Measurements from ENCODE around the gene SUSD6. TPM values are rescaled to one million over a fixed set of nuclear protein-coding genes. Genes with fewer than 3 reads are reported as not detected.

Gene SUSD6
- total RNA-seq, 1 experiment from 2014 or later = 3.7 TPM

DNA sequence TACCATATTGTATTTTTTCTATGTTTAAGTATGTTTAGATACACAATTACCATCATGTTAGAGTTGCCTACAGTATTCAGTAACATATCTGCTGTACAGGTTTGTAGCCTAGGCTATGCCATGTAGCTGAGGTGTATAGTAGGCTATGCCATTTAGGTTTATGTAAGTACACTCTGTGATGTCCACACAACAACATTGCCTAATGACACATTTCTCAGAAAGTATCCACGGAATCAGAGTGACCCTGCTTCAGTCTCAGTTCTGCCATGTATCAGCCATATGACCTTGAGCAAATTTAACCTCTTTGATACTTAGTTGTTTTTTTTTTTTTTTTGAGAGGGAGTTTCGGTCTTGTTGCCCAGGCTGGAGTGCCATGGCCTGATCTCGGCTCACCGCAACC is 12.7 kb downstream of the SUSD6 start:
- H3K56ac ChIP-seq (ENCODE audit: insufficient read length, low read depth, low read length) = no peak overlapping the region
- H3K14ac ChIP-seq (ENCODE audit: insufficient read depth, low read length) = no peak overlapping the region
- no peak overlapping the region for H2BK20ac ChIP-seq (ENCODE audit: low read depth, low read length, poor library complexity, severe bottlenecking)
- H2BK5ac ChIP-seq (ENCODE audit: insufficient read length, low read length) = no peak overlapping the region
- H3K9me3 Mint-ChIP-seq = no peaks in the 10 kb centered on the region
- peaks cover 14 to 19% of the 10 kb centered on the region in 2 experiments for H3K4me1 Mint-ChIP-seq
- H3K27ac ChIP-seq (ENCODE audit: insufficient read length, low read depth, low read length) = no peak overlapping the region
- no peak overlapping the region for H4K5ac ChIP-seq (ENCODE audit: insufficient read length, low read depth, low read length)
- no peak overlapping the region for H3K18ac ChIP-seq (ENCODE audit: insufficient read length, low read depth, low read length)
- no peaks in the 10 kb centered on the region for H3K27me3 Mint-ChIP-seq (ENCODE audit: low read depth)
- H3K36me3 Mint-ChIP-seq (ENCODE audit: insufficient read depth in 1 of 3, low read depth in 3 of 3) = no peaks in the 10 kb centered on the region
- H3K9ac ChIP-seq (ENCODE audit: extremely low read depth, insufficient read length, low read length) = no peak overlapping the region
- WGBS (ENCODE audit: extremely low coverage, insufficient read length, low lambda C conversion rate) = no CpG with 5 or more reads among the region's 4 CpGs
- H3K27ac Mint-ChIP-seq = no peak overlapping the region
- H4K91ac ChIP-seq (ENCODE audit: insufficient read length, low read depth, low read length) = no peak overlapping the region
- no peaks in the 10 kb centered on the region for H3K4me1 ChIP-seq (ENCODE audit: insufficient read depth, low read length)
- no peak overlapping the region for H3K4me3 Mint-ChIP-seq
- H2AFZ ChIP-seq (ENCODE audit: low read length) = no peak overlapping the region
- H3K4me2 ChIP-seq (ENCODE audit: insufficient read depth, insufficient read length, low read length) = no peak overlapping the region
- no peaks in the 10 kb centered on the region for H4K20me1 ChIP-seq (ENCODE audit: control insufficient read depth, insufficient read depth, insufficient read length)
- H3K4ac ChIP-seq (ENCODE audit: low read depth, low read length) = no peak overlapping the region
- H3K79me1 ChIP-seq (ENCODE audit: insufficient read depth, low read depth, low read length, poor library complexity, severe bottlenecking) = no peaks in the 10 kb centered on the region
- no peak overlapping the region for H4K8ac ChIP-seq (replicated peaks; ENCODE audit: insufficient read length, low read depth, low read length)
- H3T11ph ChIP-seq (ENCODE audit: low read length) = no peak overlapping the region
- no peaks in the 10 kb centered on the region for H3K79me2 ChIP-seq (ENCODE audit: insufficient read depth, low read length)
- H2BK15ac ChIP-seq (ENCODE audit: low read depth, low read length) = no peak overlapping the region
- TF ChIP-seq, protein P1, sequence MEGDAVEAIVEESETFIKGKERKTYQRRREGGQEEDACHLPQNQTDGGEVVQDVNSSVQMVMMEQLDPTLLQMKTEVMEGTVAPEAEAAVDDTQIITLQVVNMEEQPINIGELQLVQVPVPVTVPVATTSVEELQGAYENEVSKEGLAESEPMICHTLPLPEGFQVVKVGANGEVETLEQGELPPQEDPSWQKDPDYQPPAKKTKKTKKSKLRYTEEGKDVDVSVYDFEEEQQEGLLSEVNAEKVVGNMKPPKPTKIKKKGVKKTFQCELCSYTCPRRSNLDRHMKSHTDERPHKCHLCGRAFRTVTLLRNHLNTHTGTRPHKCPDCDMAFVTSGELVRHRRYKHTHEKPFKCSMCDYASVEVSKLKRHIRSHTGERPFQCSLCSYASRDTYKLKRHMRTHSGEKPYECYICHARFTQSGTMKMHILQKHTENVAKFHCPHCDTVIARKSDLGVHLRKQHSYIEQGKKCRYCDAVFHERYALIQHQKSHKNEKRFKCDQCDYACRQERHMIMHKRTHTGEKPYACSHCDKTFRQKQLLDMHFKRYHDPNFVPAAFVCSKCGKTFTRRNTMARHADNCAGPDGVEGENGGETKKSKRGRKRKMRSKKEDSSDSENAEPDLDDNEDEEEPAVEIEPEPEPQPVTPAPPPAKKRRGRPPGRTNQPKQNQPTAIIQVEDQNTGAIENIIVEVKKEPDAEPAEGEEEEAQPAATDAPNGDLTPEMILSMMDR (conservative IDR thresholded peaks at IDR 0.05) = no peak
- H2BK120ac ChIP-seq (ENCODE audit: low read depth, low read length, poor library complexity, severe bottlenecking) = no peak overlapping the region
- H3K23me2 ChIP-seq (ENCODE audit: insufficient read length, low read depth, low read length, poor library complexity, severe bottlenecking) = no peaks in the 10 kb centered on the region
- H3K9me3 ChIP-seq (ENCODE audit: control insufficient read depth, low read depth, low read length) = no peaks in the 10 kb centered on the region
- no peak overlapping the region for H2AK5ac ChIP-seq (ENCODE audit: insufficient read length, low read length)
- no peak overlapping the region for H2BK12ac ChIP-seq (ENCODE audit: insufficient read length, low read depth, low read length)
- no peak for DNase-seq
- no peak overlapping the region for H3K23ac ChIP-seq (ENCODE audit: insufficient read length, low read depth, low read length)
- H3K27me3 ChIP-seq (ENCODE audit: insufficient read depth, low read length) = no peaks in the 10 kb centered on the region
